Suprapubic skin (tissue), 4 donors: Measurements from ENCODE around the gene SLC12A3. TPM values are rescaled to one million over a fixed set of nuclear protein-coding genes. Genes with fewer than 3 reads are reported as not detected.

Experiments
- DNase-seq, 2 donors: peaks; one replicate each; pipeline ENCODE4 v3.0.0-alpha.2; 2019; ENCODE audit warnings: low spot score in 2 of 2
- H3K27ac ChIP-seq: fragments of 200-600 bp; sonication (generic); one replicate; pipeline ENCODE4 v1.5.1; 2019
- H3K27me3 ChIP-seq: fragments of 200-600 bp; sonication (generic); one replicate; pipeline ENCODE4 v1.5.1; 2019
- H3K36me3 ChIP-seq: fragments of 200-600 bp; sonication (generic); one replicate; pipeline ENCODE4 v1.5.1; 2019
- H3K4me1 ChIP-seq: fragments of 200-600 bp; sonication (generic); one replicate; pipeline ENCODE4 v1.5.1; 2019
- H3K4me3 ChIP-seq: fragments of 200-600 bp; sonication (generic); one replicate; pipeline ENCODE4 v1.5.1; 2019; ENCODE audit warnings: mild to moderate bottlenecking
- H3K9me3 ChIP-seq: fragments of 200-600 bp; sonication (generic); one replicate; pipeline ENCODE4 v1.5.1; 2019
- EP300 ChIP-seq: sonication (generic); formaldehyde crosslinking; IDR thresholded peaks from one replicate; pipeline ENCODE4 v1.6.1; 2017; ENCODE audit warnings: antibody characterized with exemption
- POLR2A ChIP-seq, 2 donors: fragments of 450-650 bp; IDR thresholded peaks; one replicate each; pipeline ENCODE4 v1.6.1; 2017; ENCODE audit warnings: antibody characterized with exemption in 2 of 2, mild to moderate bottlenecking in 2 of 2, moderate library complexity in 2 of 2
- POLR2AphosphoS5 ChIP-seq, 3 donors: sonication (generic); formaldehyde crosslinking; IDR thresholded peaks; one replicate each; pipeline ENCODE4 v1.6.1; 2017; ENCODE audit warnings: antibody characterized with exemption in 3 of 3
- WGBS: methylation state at CpG from one replicate; pipeline ENCODE4 v1.1.5; 2018; 5-methylcytosine and 5-hydroxymethylcytosine counted together
- total RNA-seq, 4 donors: library from RNA; depleted of rRNA; stranded (reverse); fragments of >200 nt; gene quantifications; one replicate each; pipeline ENCODE4 v1.1.0, GENCODE V29; 2016
- TF ChIP-seq, protein P1 (sequence below), 2 donors: fragments of 200-600 bp in 1 of 2; fragments of 450-650 bp in 1 of 2; sonication (generic) in 1 of 2; IDR thresholded peaks; one replicate each; pipeline ENCODE4 v1.5.1; 2016 to 2019; ENCODE audit warnings: antibody characterized with exemption in 2 of 2, mild to moderate bottlenecking in 1 of 2, moderate library complexity in 1 of 2

SLC12A3 gene
- total RNA-seq, 4 donors from 2014 or later = 0.13 TPM; not detected in 3

DNA sequence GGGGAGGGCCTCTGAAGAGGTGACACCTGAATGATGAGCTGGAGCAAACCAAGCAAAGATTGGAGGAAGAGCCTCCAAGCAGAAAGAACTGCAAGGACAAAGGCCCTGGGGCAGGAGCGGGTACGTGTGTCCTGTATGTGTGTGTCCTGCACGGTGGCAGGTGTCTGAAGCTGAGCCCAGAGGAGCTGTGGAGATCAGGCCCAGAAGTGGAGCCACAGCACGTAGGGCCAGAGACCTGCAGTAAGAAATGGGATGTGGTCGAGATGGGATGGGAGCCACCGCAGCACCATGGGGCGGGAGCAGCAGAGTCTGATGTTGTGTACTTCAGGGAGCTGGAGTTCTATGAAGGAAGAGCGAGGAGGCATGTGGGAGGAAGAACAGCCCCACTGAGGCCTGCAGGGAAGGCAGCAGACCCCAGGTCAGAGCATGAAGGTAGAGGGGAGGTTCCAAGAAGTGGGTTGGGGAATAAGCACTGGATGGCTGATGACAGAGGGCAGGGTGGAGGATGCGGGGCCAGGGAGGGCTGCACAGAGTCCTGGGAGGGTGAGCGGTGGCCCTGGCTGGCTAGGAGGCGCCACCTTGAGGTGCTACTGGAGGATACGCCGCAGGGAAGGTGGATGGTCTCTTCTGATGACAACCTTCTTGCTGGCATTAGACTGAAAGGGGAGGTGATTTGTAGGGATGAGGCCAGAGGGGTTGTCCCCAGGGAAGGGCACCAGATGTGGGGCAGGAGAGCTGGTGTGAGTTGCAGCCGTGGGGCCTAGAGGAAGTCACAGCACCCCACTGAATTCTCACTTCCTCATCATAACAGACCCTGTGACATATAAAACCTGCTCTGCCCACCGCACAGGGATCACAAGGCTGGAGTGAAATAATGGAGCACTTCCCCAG is 86.1 kb downstream of the SLC12A3 start:
- 67% methylated on average over 15 of the region's 15 CpGs for WGBS
- TF ChIP-seq POLR2A (IDR thresholded peaks at IDR 0.05) (no peak), POLR2AphosphoS5 (IDR thresholded peaks at IDR 0.05) (no peak), EP300 (no peak)
- TF ChIP-seq, protein P1, sequence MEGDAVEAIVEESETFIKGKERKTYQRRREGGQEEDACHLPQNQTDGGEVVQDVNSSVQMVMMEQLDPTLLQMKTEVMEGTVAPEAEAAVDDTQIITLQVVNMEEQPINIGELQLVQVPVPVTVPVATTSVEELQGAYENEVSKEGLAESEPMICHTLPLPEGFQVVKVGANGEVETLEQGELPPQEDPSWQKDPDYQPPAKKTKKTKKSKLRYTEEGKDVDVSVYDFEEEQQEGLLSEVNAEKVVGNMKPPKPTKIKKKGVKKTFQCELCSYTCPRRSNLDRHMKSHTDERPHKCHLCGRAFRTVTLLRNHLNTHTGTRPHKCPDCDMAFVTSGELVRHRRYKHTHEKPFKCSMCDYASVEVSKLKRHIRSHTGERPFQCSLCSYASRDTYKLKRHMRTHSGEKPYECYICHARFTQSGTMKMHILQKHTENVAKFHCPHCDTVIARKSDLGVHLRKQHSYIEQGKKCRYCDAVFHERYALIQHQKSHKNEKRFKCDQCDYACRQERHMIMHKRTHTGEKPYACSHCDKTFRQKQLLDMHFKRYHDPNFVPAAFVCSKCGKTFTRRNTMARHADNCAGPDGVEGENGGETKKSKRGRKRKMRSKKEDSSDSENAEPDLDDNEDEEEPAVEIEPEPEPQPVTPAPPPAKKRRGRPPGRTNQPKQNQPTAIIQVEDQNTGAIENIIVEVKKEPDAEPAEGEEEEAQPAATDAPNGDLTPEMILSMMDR (IDR thresholded peaks at IDR 0.05) = peak in 1 of 2 donors; percentile 48
- H3K27ac ChIP-seq = no peak overlapping the region

GRCh38 chr16:56953006-56953405 is 88.0 kb downstream of the SLC12A3 start:
- 78% methylated on average over 6 of the region's 6 CpGs for WGBS
- Histone ChIP-seq H3K36me3 (no peaks in the 10 kb centered on the region), H3K4me3 (no peak overlapping the region), H3K9me3 (no peaks in the 10 kb centered on the region), H3K4me1 (no peaks in the 10 kb centered on the region), H3K27ac (no peak overlapping the region), H3K27me3 (no peaks in the 10 kb centered on the region)
- peak in 1 of 2 donors; percentile 46 for DNase-seq
- no peak for TF ChIP-seq POLR2AphosphoS5 (IDR thresholded peaks at IDR 0.05)

More for the DNA sequence above, 86.1 kb downstream of the SLC12A3 start:
- peak in 1 of 2 donors; percentile 67 for DNase-seq
- Histone ChIP-seq H3K27me3 (no peaks in the 10 kb centered on the region), H3K9me3 (no peaks in the 10 kb centered on the region), H3K36me3 (peaks cover 4% of the 10 kb centered on the region), H3K4me3 (no peak overlapping the region), H3K4me1 (no peaks in the 10 kb centered on the region)

DNA sequence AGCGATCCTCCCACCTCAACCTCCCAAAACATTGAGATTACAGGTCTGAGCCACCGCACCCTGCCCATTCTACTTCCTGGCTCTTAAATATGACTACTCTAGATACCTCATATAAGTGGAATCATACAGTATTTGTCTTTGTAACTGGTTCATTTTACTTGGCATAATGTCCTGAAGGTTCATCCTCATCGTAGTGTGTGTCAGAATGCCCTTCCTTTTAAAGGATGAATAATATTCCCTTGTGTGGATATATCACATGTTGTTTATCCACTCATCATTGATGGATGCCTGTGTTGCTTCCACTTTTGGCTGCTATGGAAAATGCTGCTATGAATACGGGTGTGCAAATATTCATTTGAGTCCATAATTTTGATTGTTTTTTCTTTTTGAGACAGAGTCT is 91.1 kb downstream of the SLC12A3 start:
- Histone ChIP-seq H3K9me3 (no peaks in the 10 kb centered on the region), H3K27me3 (no peaks in the 10 kb centered on the region), H3K4me1 (no peaks in the 10 kb centered on the region), H3K4me3 (no peak overlapping the region), H3K36me3 (no peaks in the 10 kb centered on the region), H3K27ac (no peak overlapping the region)
- 84% methylated on average over 4 of the region's 4 CpGs for WGBS
- peak in 1 of 2 donors; percentile 2 for DNase-seq
- TF ChIP-seq POLR2A (IDR thresholded peaks at IDR 0.05) (no peak), POLR2AphosphoS5 (IDR thresholded peaks at IDR 0.05) (no peak), EP300 (no peak)
- TF ChIP-seq, protein P1 (IDR thresholded peaks at IDR 0.05) = no peak

DNA sequence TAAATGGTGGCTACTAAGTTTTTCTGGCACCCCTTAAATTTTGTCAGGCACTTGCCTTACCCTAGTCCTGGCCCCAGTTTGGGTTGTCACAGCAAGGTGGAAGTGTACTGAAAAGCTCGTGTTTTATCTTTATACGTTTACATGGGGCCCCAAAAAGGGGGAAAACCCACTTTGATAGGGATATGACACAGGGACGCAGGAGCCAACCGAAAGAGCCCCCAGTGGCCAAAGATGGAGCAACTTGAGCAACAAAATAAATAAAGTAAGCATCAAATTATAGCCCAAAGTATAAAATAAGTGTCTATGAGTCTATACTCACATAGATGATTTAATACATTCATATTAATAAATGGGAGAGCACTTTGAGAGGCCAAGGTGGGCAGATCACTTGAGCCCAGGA is 91.7 kb downstream of the SLC12A3 start:
- WGBS = 59% methylated on average over 4 of the region's 4 CpGs
- H3K9me3 ChIP-seq = no peaks in the 10 kb centered on the region
- H3K27me3 ChIP-seq = no peaks in the 10 kb centered on the region

GRCh38 chr16:56960681-56961281 is 95.8 kb downstream of the SLC12A3 start:
- Histone ChIP-seq H3K36me3 (no peaks in the 10 kb centered on the region), H3K27ac (no peak overlapping the region), H3K4me1 (peaks cover 14% of the 10 kb centered on the region), H3K27me3 (no peaks in the 10 kb centered on the region), H3K4me3 (no peak overlapping the region), H3K9me3 (no peaks in the 10 kb centered on the region)
- DNase-seq = no peak
- TF ChIP-seq POLR2A (IDR thresholded peaks at IDR 0.05) (no peak), EP300 (no peak), POLR2AphosphoS5 (IDR thresholded peaks at IDR 0.05) (no peak)
- TF ChIP-seq, protein P1 (IDR thresholded peaks at IDR 0.05) = no peak
- 61% methylated on average over 3 of the region's 13 CpGs for WGBS

More for the DNA sequence above, 91.7 kb downstream of the SLC12A3 start:
- TF ChIP-seq, protein P1 (IDR thresholded peaks at IDR 0.05) = no peak
- TF ChIP-seq EP300 (no peak), POLR2AphosphoS5 (IDR thresholded peaks at IDR 0.05) (no peak), POLR2A (IDR thresholded peaks at IDR 0.05) (no peak)
- H3K4me3 ChIP-seq = no peak overlapping the region
- peaks cover 2% of the 10 kb centered on the region for H3K4me1 ChIP-seq
- DNase-seq = peak in 1 of 2 donors; percentile 9
- H3K36me3 ChIP-seq = no peaks in the 10 kb centered on the region
- no peak overlapping the region for H3K27ac ChIP-seq
